OCI-LY7 (cell line): Measurements from ENCODE around the gene B3GAT3. TPM values are rescaled to one million over a fixed set of nuclear protein-coding genes. Genes with fewer than 3 reads are reported as not detected.

Experiments used
- BruUV-seq: library from RNA; stranded (reverse); fragments of 400-500 nt; replicated peaks from 2 replicates; lab custom pipeline; 2021; lab: Mats Ljungman, UMichigan
- CTCF ChIA-PET: fragments of 300-600 bp; sonication (Branson Sonifier 250); formaldehyde crosslinking; loops from one replicate; lab custom pipeline; 2022; ENCODE audit warnings: antibody characterized with exemption; ENCODE audit not compliant: unreplicated experiment; lab: Charles Lee
- POLR2A ChIA-PET: fragments of 300-600 bp; sonication (Branson Sonifier 250); formaldehyde crosslinking; loops from one replicate; lab custom pipeline; 2022; ENCODE audit warnings: antibody characterized with exemption; lab: Charles Lee
- DNase-seq: peaks from one replicate; pipeline ENCODE4 v3.0.0-alpha.2; 2015; ENCODE audit warnings: low spot score
- H2AFZ ChIP-seq: fragments of 200-600 bp; sonication (generic), shearing (Covaris generic); 2 replicates; pipeline ENCODE4 v1.6.1; 2014; ENCODE audit warnings: mild to moderate bottlenecking, antibody characterized with exemption, low read length, moderate library complexity
- H3K27ac ChIP-seq: fragments of 200-600 bp; sonication (generic); 2 replicates; pipeline ENCODE4 v1.5.1; 2014; ENCODE audit warnings: mixed run types, low read depth, mild to moderate bottlenecking, moderate library complexity, low read length, inconsistent platforms; ENCODE audit not compliant: poor library complexity, severe bottlenecking
- H3K36me3 ChIP-seq: fragments of 200-600 bp; sonication (generic); 2 replicates; pipeline ENCODE4 v1.6.1; 2014; ENCODE audit warnings: mild to moderate bottlenecking, antibody characterized with exemption, low read length, moderate library complexity, mixed read lengths; ENCODE audit not compliant: insufficient read depth
- H3K4me1 ChIP-seq: fragments of 200-600 bp; sonication (generic); 2 replicates; pipeline ENCODE4 v1.5.1; 2014; ENCODE audit warnings: mild to moderate bottlenecking, low read length; ENCODE audit not compliant: insufficient read depth, poor library complexity, severe bottlenecking
- H3K4me2 ChIP-seq: fragments of 200-600 bp; sonication (generic); 2 replicates; pipeline ENCODE4 v1.6.1; 2014; ENCODE audit warnings: mild to moderate bottlenecking, low read length
- H3K4me3 ChIP-seq: fragments of 200-600 bp; sonication (generic); 2 replicates; pipeline ENCODE4 v1.5.1; 2014; ENCODE audit warnings: mild to moderate bottlenecking, low read depth, low read length; ENCODE audit not compliant: poor library complexity, severe bottlenecking
- H3K79me2 ChIP-seq: fragments of 200-600 bp; sonication (generic); 2 replicates; pipeline ENCODE4 v1.6.1; 2016; ENCODE audit warnings: low read depth, mild to moderate bottlenecking, low read length, moderate library complexity, mixed read lengths; ENCODE audit not compliant: insufficient read depth
- H3K9me2 ChIP-seq: fragments of 200-600 bp; sonication (generic); 2 replicates; pipeline ENCODE4 v1.6.1; 2016; ENCODE audit warnings: mild to moderate bottlenecking, low read length, mixed read lengths; ENCODE audit not compliant: insufficient read depth
- H3K9me3 ChIP-seq: fragments of 200-600 bp; sonication (generic); 2 replicates; pipeline ENCODE4 v1.6.1; 2014; ENCODE audit warnings: mild to moderate bottlenecking, mixed run types, low read length, mixed read lengths
- H4K20me1 ChIP-seq: fragments of 200-600 bp; sonication (generic); 2 replicates; pipeline ENCODE4 v1.6.1; 2014; ENCODE audit warnings: mild to moderate bottlenecking, antibody characterized with exemption, low read length, moderate library complexity, mixed read lengths; ENCODE audit not compliant: insufficient read depth
- EZH2phosphoT487 ChIP-seq: fragments of 200-600 bp; sonication (generic); IDR thresholded peaks from 2 replicates; pipeline ENCODE4 v1.6.1; 2018; ENCODE audit warnings: low read depth, borderline replicate concordance, mild to moderate bottlenecking, mixed run types, antibody characterized with exemption, low read length, moderate library complexity, mixed read lengths
- intact Hi-C: fragments of 100-400 bp; cut with micrococcal nuclease; formaldehyde crosslinking; loops from one replicate; pipeline ENCODE4 v1.10.0; 2022; ENCODE audit not compliant: unreplicated experiment
- total RNA-seq, 2 experiments: library from RNA; depleted of rRNA in 1 of 2; stranded (reverse); fragments of >200 nt in 1 of 2; shearing (Covaris generic) in 1 of 2; gene quantifications; 2 replicates each; pipeline ENCODE4 v1.2.3, GENCODE V29; 2014 to 2022
- TF ChIP-seq, protein P1 (sequence below): fragments of 200-600 bp; sonication (generic); conservative IDR thresholded peaks from 2 replicates; pipeline ENCODE4 v1.5.1; 2014; ENCODE audit warnings: mild to moderate bottlenecking, antibody characterized with exemption, low read length, moderate library complexity, mixed read lengths

B3GAT3 gene
- total RNA-seq, 2 experiments from 2014 or later, result 71.3 to 74.3 TPM

DNA sequence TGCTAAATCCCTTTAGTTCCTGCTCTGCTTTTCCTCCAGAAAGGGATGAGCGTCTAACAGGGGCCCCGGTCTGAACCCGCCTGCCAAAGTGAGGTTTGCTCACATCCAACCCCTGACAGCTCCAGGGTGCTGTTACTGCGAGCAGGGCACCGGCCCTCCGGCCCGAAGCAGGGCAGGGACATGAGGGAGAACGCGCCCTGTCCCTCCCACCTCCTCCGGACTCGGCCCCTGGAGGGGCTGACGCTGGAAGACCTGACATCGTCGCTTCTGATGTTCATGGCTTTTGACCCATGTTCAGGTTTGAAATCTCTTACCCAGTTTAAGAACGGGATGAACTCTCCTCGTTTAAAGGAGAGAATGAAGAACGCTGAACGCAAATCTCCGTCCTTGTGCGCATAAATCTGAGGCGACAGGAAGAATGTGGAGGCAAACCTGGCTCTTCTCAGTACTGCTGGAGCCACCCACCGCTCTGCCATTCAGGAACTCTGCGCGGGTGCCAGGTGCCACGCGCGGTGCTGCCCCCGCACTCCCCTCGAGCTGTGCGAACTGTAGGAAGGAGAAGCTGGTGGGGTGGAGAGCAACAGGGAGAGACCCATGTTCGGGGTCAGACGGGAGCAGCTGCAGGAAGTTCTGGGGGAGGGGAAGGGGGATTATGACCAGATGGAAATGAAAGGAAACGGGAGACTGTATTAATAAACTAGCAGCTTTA is 47.3 kb downstream of the B3GAT3 start:
- peaks cover 49% of the 10 kb centered on the region for H3K79me2 ChIP-seq
- intact Hi-C loops, result loop anchor here (2.0 to 5.0 kb wide), 2 partner anchors 16 to 308 kb away; partner anchors contain the start of genes SLC3A2 and TUT1
- POLR2A ChIA-PET, result interaction anchor here (0.6 to 2.0 kb wide), 17 partner anchors 8 to 212 kb away, joined by 3 to 35 read pairs (median 5); partner anchors contain the start of genes B3GAT3, C11orf98, CSKMT and HNRNPUL2

DNA sequence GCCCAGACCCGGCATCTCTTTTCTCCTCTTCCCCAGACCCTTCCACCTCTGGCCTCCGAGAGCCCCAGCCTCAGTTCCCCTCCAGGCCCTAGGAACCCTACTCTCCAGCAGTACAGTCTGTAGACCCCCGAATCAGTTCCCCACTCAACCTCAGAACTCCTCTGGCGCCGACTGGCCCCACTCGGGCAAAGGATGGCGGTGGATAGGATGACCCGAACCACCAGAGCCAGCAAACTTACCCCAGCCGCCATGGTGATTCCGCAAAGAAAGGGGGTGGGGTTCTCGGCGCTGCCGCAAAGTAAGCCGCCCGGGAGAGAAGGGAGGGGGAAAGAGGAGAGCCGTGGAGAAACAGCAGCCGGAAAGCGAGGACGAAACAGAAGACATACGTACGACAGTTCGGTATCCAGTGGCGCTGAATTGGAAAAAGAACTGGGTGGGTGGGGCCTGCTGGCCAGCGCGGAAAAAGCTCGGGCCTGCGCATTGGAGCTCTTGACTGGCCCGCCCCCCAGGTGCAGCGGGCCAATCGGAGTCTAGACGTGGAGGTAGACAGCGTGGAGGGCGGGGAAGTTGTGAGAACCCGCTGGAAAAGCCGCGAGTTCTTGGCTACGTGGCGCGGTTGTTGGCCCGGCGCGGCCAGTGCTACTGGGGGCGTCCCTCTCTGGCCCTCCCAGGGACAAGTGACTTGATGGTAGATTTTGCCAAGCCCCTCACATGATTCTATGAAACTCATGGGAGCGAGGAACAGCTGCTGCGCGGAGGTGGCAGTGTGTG is 48.0 kb downstream of the B3GAT3 start, which contains the start of gene EEF1G:
Gene EEF1G, minus strand, starts transcription at position 300 of the 771 bp plus-strand sequence. Its CDS starts 49 bp downstream, at position 251.
- H3K4me2 ChIP-seq, result peak within 1 kb of the TSS; percentile 96
- H3K36me3 ChIP-seq, result peaks cover 91% of the 10 kb centered on the region
- no peak for TF ChIP-seq EZH2phosphoT487
- TF ChIP-seq, protein P1, sequence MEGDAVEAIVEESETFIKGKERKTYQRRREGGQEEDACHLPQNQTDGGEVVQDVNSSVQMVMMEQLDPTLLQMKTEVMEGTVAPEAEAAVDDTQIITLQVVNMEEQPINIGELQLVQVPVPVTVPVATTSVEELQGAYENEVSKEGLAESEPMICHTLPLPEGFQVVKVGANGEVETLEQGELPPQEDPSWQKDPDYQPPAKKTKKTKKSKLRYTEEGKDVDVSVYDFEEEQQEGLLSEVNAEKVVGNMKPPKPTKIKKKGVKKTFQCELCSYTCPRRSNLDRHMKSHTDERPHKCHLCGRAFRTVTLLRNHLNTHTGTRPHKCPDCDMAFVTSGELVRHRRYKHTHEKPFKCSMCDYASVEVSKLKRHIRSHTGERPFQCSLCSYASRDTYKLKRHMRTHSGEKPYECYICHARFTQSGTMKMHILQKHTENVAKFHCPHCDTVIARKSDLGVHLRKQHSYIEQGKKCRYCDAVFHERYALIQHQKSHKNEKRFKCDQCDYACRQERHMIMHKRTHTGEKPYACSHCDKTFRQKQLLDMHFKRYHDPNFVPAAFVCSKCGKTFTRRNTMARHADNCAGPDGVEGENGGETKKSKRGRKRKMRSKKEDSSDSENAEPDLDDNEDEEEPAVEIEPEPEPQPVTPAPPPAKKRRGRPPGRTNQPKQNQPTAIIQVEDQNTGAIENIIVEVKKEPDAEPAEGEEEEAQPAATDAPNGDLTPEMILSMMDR, result no peak
- H2AFZ ChIP-seq, result peak within 1 kb of the TSS; percentile 77; the same call in 1 of the 2 replicates
- peaks cover 20% of the 10 kb centered on the region for H4K20me1 ChIP-seq
- ChIA-PET POLR2A (interaction anchor here (0.6 to 2.0 kb wide), 18 partner anchors 9 to 1317 kb away, joined by 3 to 35 read pairs (median 5); partner anchors contain the start of genes B3GAT3, C11orf98, CSKMT and HNRNPUL2), CTCF (interaction anchor here (1.0 to 1.2 kb wide), 2 partner anchors 18 to 149 kb away, joined by 5 read pairs; partner anchors contain the start of gene TUT1)
- peak; percentile 99 for DNase-seq
- no peaks in the 10 kb centered on the region for H3K9me3 ChIP-seq
- H3K4me1 ChIP-seq, result peaks cover 35% of the 10 kb centered on the region
- H3K79me2 ChIP-seq, result peaks cover 56% of the 10 kb centered on the region
- H3K9me2 ChIP-seq, result no peaks in the 10 kb centered on the region
- H3K4me3 ChIP-seq, result peak within 1 kb of the TSS; percentile 87
- H3K27ac ChIP-seq, result peak within 1 kb of the TSS; percentile 62
- intact Hi-C loops, result loop anchor here (2.0 to 5.0 kb wide), 2 partner anchors 17 to 309 kb away; partner anchors contain the start of genes SLC3A2 and TUT1
- BruUV-seq, result no TSS peak

More for the DNA sequence above, 47.3 kb downstream of the B3GAT3 start:
- no peak for TF ChIP-seq EZH2phosphoT487
- TF ChIP-seq, protein P1, result no peak
- Histone ChIP-seq H4K20me1 (peaks cover 18% of the 10 kb centered on the region), H3K4me1 (peaks cover 35% of the 10 kb centered on the region), H3K36me3 (peaks cover 90% of the 10 kb centered on the region), H3K9me2 (no peaks in the 10 kb centered on the region), H3K4me3 (peak overlapping the region; percentile 87), H2AFZ (peak overlapping the region; percentile 77; the same call in 1 of the 2 replicates), H3K27ac (peak overlapping the region; percentile 62), H3K9me3 (no peaks in the 10 kb centered on the region), H3K4me2 (peak overlapping the region; percentile 90)
- TSS peak; percentile 88 for BruUV-seq
- DNase-seq, result peak; percentile 36
- CTCF ChIA-PET, result interaction anchor here (1.0 to 1.2 kb wide), 2 partner anchors 17 to 150 kb away, joined by 5 read pairs; partner anchors contain the start of gene TUT1
